ENCODE measurements around the gene MAP2K5. TPM values are rescaled to one million over a fixed set of nuclear protein-coding genes. Genes with fewer than 3 reads are reported as not detected.

MAP2K5 gene
- total RNA-seq, 3 donors from 2014 or later: 26.4 to 36.4 (median 30.3) TPM

DNA sequence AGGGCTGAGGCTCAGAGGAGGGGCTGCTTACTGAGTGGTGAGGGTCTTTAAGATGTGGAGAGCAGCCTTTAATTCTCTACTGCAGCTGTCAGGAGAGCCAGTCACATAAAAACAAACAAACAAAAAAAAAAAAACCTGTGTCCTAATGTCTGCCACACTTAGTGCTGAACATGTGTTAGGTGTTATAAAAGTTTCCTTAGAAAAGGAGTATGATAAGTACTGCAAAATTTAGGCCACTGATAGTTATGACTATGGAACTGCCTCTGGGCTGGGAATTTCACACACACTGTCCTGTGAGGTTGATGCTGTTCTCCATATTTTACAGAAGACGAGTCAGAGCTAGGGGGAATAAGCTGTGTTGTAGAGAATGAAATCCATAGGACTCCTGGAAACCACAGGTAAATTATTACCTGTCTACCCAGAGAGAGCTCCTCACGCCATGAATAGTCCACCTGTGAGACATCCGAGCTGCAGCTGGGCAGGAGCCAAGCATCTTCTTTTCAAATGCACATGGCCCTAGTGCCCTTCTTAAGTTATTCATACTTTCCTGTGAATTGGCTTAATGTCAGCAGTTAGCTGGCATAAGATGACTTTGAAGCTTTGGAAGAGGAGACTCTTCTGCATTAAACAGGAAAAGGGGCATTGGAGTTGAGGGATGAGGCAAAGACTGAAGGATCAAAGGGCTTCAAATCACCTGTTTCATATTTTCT, 248.3 kb downstream of the MAP2K5 start:
- ATAC-seq (no peak), DNase-seq (no peak)
- H3K4me3 ChIP-seq: no peak overlapping the region
- TF ChIP-seq, protein P1, sequence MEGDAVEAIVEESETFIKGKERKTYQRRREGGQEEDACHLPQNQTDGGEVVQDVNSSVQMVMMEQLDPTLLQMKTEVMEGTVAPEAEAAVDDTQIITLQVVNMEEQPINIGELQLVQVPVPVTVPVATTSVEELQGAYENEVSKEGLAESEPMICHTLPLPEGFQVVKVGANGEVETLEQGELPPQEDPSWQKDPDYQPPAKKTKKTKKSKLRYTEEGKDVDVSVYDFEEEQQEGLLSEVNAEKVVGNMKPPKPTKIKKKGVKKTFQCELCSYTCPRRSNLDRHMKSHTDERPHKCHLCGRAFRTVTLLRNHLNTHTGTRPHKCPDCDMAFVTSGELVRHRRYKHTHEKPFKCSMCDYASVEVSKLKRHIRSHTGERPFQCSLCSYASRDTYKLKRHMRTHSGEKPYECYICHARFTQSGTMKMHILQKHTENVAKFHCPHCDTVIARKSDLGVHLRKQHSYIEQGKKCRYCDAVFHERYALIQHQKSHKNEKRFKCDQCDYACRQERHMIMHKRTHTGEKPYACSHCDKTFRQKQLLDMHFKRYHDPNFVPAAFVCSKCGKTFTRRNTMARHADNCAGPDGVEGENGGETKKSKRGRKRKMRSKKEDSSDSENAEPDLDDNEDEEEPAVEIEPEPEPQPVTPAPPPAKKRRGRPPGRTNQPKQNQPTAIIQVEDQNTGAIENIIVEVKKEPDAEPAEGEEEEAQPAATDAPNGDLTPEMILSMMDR (IDR thresholded peaks at IDR 0.05): no peak
- no peaks in the 10 kb centered on the region for H3K9me3 ChIP-seq
- H3K4me1 ChIP-seq (ENCODE audit: low read depth): no peaks in the 10 kb centered on the region
- H3K36me3 ChIP-seq (ENCODE audit: low read depth): no peaks in the 10 kb centered on the region
- intact Hi-C loops (cut with DNase I, micrococcal nuclease): no loop called here

DNA sequence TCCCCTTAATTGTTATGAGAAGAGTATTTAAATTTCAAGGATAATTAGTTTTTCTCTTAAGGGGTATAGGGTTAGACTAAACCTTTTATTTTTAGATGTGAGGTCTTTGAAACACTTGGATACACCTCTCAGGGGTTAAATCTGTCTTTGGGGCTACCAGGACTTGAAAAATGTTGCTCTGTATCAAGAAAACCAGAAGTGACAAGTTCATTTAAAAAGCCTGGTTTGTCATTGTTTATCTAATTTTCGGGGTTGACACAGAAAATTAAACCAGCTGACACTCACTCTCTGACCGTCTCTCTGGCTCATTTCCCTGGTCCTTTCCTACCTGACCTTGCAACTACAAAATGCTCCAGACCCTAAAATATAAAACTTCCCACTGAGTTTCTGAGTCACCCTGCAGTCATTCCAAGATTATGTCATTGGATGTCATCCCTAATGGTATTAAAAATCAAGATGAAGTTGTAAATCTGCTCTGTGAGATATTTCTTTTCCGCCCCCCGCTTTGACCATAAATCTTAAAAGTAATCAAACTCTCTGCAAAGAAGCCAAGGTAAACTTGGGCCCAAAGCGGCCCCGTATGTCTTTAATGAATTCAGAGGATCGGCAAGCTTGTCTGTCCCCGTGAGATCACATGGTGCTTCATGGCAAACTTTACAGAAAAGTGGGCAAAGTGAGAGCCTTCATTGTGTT, 249.9 kb downstream of the MAP2K5 start:
- Histone ChIP-seq H3K9me3 (no peaks in the 10 kb centered on the region), H3K4me3 (no peak overlapping the region), H3K4me1 (ENCODE audit: low read depth) (no peaks in the 10 kb centered on the region), H3K36me3 (ENCODE audit: low read depth) (no peaks in the 10 kb centered on the region)
- intact Hi-C loops (cut with DNase I, micrococcal nuclease): no loop called here
- TF ChIP-seq, protein P1 (IDR thresholded peaks at IDR 0.05): no peak
- ATAC-seq (no peak), DNase-seq (no peak)

DNA sequence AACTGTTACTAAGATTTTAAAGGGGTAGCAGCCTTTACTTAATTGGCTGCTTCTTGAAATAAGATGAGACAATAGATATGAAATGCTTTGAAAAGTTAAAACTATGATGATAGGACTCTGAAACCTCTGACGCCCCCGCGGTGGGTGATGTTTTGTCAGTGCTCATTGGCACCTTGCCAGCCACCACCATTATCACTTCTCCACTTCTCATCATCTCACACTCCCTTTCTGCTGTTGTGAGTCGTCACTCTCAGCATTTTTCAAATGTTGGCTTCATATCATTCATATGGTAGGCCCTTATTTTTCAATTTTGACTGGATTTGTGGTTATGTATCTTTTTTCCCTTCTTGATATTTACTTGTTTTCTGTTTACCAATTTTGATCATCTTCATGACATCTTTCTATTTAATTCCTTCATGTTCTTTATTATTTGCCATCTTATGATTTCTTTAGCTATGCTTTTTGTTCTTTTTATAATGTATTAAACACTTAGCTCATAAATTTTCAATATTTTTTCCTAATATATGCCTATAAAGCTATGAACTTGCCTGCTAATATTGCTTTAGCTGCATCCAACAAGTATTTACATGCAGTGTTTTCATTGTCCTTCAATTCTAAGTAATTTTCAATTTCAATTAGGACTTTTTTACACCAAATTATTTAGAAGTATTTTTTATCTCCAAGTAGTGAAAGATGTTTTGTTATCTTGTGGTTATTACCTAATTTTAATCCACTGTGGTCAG, 252.5 kb downstream of the MAP2K5 start:
- no peak for ATAC-seq
- no peak for DNase-seq
- Histone ChIP-seq H3K36me3 (ENCODE audit: low read depth) (no peaks in the 10 kb centered on the region), H3K9me3 (no peaks in the 10 kb centered on the region), H3K4me3 (no peak overlapping the region), H3K4me1 (ENCODE audit: low read depth) (no peaks in the 10 kb centered on the region)
- intact Hi-C loops (cut with DNase I, micrococcal nuclease): no loop called here
- TF ChIP-seq, protein P1 (IDR thresholded peaks at IDR 0.05): no peak

DNA sequence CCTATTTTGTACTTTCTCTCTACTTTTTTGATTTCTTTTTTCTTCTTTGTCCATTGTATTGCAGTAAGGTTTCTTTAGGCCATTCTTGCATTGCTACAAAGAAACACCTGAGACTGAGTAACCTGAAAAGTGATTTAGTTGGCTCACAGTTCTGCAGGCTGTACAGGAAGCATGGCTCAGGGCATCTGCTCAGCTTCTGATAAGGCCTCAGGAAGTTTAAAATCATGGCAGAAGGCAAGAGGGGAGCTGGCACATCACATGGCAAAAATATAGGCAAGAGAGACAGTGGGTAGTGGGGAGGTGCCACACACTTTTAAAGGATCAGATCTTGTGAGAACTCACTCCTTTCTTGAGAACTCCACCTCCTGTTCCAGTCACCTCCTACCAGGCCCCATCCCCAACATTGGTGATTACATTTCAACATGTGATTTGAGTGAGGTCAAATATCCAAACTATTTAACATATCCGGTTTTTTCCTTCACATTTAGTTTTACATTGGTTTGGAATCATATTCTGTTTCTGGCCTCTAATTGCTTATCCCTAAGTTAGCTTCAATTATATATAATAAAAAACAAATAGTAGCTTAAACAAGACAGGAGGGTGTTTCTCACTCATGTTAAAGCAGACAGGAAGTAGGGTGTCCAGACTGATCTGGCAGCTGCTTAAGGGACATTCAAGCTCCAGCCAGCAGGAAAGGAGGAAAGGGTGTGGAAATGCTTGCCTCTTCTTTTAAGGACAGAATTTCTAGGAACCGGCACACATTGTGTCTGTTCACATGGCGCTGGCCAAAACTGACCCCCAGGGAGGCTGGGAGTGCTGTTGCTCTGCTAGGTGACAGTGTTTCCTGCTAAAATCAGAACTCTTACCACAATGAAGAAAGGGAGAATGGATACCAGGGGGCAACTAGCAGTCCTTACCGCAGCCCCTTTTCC, 254.0 kb downstream of the MAP2K5 start:
- ATAC-seq (no peak), DNase-seq (no peak)
- no peaks in the 10 kb centered on the region for H3K9me3 ChIP-seq
- no peaks in the 10 kb centered on the region for H3K36me3 ChIP-seq (ENCODE audit: low read depth)
- no peak overlapping the region for H3K4me3 ChIP-seq
- TF ChIP-seq, protein P1 (IDR thresholded peaks at IDR 0.05): no peak
- intact Hi-C loops (cut with DNase I, micrococcal nuclease): no loop called here
- no peaks in the 10 kb centered on the region for H3K4me1 ChIP-seq (ENCODE audit: low read depth)

DNA sequence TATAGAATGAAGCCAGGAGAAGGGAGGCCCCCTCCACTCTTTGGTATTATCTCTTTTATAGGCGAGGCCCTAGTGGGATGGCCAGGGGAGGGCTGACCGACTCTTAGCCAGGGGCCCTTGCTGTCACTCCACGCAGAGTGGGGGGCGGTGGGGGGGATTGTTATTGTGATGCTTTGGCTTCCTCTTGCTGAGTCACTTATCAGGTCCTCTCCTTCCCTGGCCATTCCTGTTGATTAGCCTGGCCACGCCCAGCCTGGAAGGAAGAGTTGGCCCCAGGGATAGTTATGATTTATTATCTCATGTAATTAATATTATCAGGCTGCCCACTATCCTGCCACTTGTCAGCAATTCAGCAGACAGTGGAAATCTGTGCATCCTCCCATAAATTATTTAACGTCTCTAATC, 257.3 kb downstream of the MAP2K5 start:
- no peaks in the 10 kb centered on the region for H3K36me3 ChIP-seq (ENCODE audit: low read depth)
- no peaks in the 10 kb centered on the region for H3K4me1 ChIP-seq (ENCODE audit: low read depth)
- intact Hi-C loops (cut with DNase I, micrococcal nuclease): no loop called here
- no peaks in the 10 kb centered on the region for H3K9me3 ChIP-seq
- TF ChIP-seq, protein P1 (IDR thresholded peaks at IDR 0.05): no peak
- H3K4me3 ChIP-seq: no peak overlapping the region
- no peak for ATAC-seq
- no peak for DNase-seq
